Type B pancreatic cell (in vitro differentiated cells): Measurements from ENCODE around the gene ZSCAN16. TPM values are rescaled to one million over a fixed set of nuclear protein-coding genes. Genes with fewer than 3 reads are reported as not detected.
"Not testable (repeated sequence)": the region's sequence is repeated elsewhere in the genome, so short reads cannot be mapped to it uniquely, and the experiment has no call there.

Source experiments
- DNase-seq: peaks from one replicate; pipeline ENCODE4 v3.0.0; 2021; ENCODE audit warnings: mixed read lengths; ENCODE audit not compliant: unreplicated experiment; ENCODE audit errors: extremely low spot score
- H3K27ac Mint-ChIP-seq: 2 replicates; pipeline ENCODE4 v1.8.0; 2021; ENCODE audit warnings: mild to moderate bottlenecking, mixed read lengths
- H3K27me3 Mint-ChIP-seq: 2 replicates; pipeline ENCODE4 v1.8.0; 2021; ENCODE audit warnings: mixed read lengths
- H3K36me3 Mint-ChIP-seq: 2 replicates; pipeline ENCODE4 v1.8.0; 2021; ENCODE audit warnings: mixed read lengths
- H3K4me1 Mint-ChIP-seq: one replicate; pipeline ENCODE4 v1.8.0; 2021; ENCODE audit warnings: mixed read lengths; ENCODE audit not compliant: unreplicated experiment
- H3K4me3 Mint-ChIP-seq: 2 replicates; pipeline ENCODE4 v1.8.0; 2021; ENCODE audit warnings: mild to moderate bottlenecking, mixed read lengths
- H3K9me3 Mint-ChIP-seq: 2 replicates; pipeline ENCODE4 v1.8.0; 2021; ENCODE audit warnings: mixed read lengths
- total RNA-seq: library from RNA; stranded (reverse); gene quantifications from 2 replicates; pipeline ENCODE4 v1.2.1, GENCODE V29; 2021; ENCODE audit warnings: low replicate concordance
- TF ChIP-seq, protein P1 (sequence below): fragments of 200-600 bp; sonication (generic); conservative IDR thresholded peaks from 2 replicates; pipeline ENCODE4 v1.5.0; 2021; ENCODE audit warnings: antibody characterized with exemption, mild to moderate bottlenecking

The ZSCAN16 gene
- total RNA-seq, 1 donor from 2014 or later: 8.9 TPM

GRCh38 chr6:28082939-28083338 is 41.5 kb upstream of the ZSCAN16 start:
- H3K36me3 Mint-ChIP-seq: peaks cover 30% of the 10 kb centered on the region
- H3K27ac Mint-ChIP-seq: no peak overlapping the region
- peaks cover 10% of the 10 kb centered on the region for H3K9me3 Mint-ChIP-seq
- H3K27me3 Mint-ChIP-seq: no peaks in the 10 kb centered on the region
- peak overlapping the region; percentile 56 for H3K4me3 Mint-ChIP-seq
- DNase-seq: no peak
- TF ChIP-seq, protein P1, sequence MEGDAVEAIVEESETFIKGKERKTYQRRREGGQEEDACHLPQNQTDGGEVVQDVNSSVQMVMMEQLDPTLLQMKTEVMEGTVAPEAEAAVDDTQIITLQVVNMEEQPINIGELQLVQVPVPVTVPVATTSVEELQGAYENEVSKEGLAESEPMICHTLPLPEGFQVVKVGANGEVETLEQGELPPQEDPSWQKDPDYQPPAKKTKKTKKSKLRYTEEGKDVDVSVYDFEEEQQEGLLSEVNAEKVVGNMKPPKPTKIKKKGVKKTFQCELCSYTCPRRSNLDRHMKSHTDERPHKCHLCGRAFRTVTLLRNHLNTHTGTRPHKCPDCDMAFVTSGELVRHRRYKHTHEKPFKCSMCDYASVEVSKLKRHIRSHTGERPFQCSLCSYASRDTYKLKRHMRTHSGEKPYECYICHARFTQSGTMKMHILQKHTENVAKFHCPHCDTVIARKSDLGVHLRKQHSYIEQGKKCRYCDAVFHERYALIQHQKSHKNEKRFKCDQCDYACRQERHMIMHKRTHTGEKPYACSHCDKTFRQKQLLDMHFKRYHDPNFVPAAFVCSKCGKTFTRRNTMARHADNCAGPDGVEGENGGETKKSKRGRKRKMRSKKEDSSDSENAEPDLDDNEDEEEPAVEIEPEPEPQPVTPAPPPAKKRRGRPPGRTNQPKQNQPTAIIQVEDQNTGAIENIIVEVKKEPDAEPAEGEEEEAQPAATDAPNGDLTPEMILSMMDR: no peak
- peaks cover 5% of the 10 kb centered on the region for H3K4me1 Mint-ChIP-seq

DNA sequence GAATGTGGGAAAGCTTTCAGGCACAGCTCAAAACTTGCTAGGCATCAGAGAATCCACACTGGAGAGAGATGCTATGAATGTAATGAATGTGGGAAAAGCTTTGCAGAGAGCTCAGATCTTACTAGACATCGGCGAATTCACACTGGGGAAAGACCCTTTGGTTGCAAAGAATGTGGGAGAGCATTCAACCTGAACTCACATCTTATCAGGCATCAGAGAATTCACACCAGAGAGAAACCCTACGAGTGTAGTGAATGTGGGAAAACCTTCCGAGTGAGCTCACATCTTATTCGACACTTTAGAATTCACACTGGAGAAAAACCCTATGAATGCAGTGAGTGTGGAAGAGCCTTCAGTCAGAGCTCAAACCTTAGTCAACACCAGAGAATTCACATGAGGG is 35.4 kb upstream of the ZSCAN16 start:
- no peaks in the 10 kb centered on the region for H3K27me3 Mint-ChIP-seq
- TF ChIP-seq, protein P1: no peak
- peaks cover 28% of the 10 kb centered on the region for H3K9me3 Mint-ChIP-seq
- no peak overlapping the region for H3K27ac Mint-ChIP-seq
- H3K36me3 Mint-ChIP-seq: peaks cover 58% of the 10 kb centered on the region
- no peaks in the 10 kb centered on the region for H3K4me1 Mint-ChIP-seq
- no peak overlapping the region for H3K4me3 Mint-ChIP-seq
- DNase-seq: no peak

GRCh38 chr6:28090917-28091586 is 33.4 kb upstream of the ZSCAN16 start:
- no peaks in the 10 kb centered on the region for H3K27me3 Mint-ChIP-seq
- no peak overlapping the region for H3K4me3 Mint-ChIP-seq
- peaks cover 49% of the 10 kb centered on the region for H3K36me3 Mint-ChIP-seq
- no peaks in the 10 kb centered on the region for H3K4me1 Mint-ChIP-seq
- DNase-seq: no peak
- H3K9me3 Mint-ChIP-seq: peaks cover 28% of the 10 kb centered on the region
- TF ChIP-seq, protein P1: no peak
- H3K27ac Mint-ChIP-seq: no peak overlapping the region

DNA sequence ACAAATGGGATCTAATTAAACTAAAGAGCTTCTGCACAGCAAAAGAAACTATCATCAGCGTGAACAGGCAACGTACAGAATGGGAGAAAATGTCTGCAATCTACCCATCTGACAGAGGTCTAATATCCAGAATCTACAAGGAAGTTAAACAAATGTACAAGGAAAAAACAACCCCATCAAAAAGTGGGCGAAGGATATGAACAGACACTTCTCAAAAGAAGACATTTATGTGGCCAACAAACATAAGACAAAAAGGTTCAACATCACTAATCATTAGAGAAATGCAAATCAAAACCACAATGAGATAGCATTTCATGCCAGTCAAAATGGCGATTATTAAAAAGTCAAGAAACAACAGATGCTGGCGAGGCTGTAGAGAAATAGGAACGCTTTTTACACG is 22.2 kb upstream of the ZSCAN16 start:
- H3K27me3 Mint-ChIP-seq: peaks cover 13% of the 10 kb centered on the region
- not testable (repeated sequence) for H3K4me3 Mint-ChIP-seq, H3K27ac Mint-ChIP-seq, H3K9me3 Mint-ChIP-seq, H3K4me1 Mint-ChIP-seq, H3K36me3 Mint-ChIP-seq, DNase-seq

GRCh38 chr6:28102699-28103098 is 21.7 kb upstream of the ZSCAN16 start:
- not testable (repeated sequence) for H3K27ac Mint-ChIP-seq, H3K9me3 Mint-ChIP-seq, H3K36me3 Mint-ChIP-seq, H3K4me1 Mint-ChIP-seq, DNase-seq
- Mint-ChIP-seq H3K4me3 (peak overlapping the region; percentile 34), H3K27me3 (peaks cover 13% of the 10 kb centered on the region)

GRCh38 chr6:28104392-28105244 is 19.8 kb upstream of the ZSCAN16 start:
- peaks cover 4% of the 10 kb centered on the region for H3K4me1 Mint-ChIP-seq
- TF ChIP-seq, protein P1: peak; percentile 76
- peak overlapping the region; percentile 87 for H3K27ac Mint-ChIP-seq
- H3K27me3 Mint-ChIP-seq: peaks cover 17% of the 10 kb centered on the region
- peak; percentile 83 for DNase-seq
- peaks cover 3% of the 10 kb centered on the region for H3K36me3 Mint-ChIP-seq
- peak overlapping the region; percentile 95 for H3K4me3 Mint-ChIP-seq
- no peaks in the 10 kb centered on the region for H3K9me3 Mint-ChIP-seq
